Endothelial cell of umbilical vein (primary cell): ENCODE data around the gene TSFM.

Source experiments
- EZH2 ChIP-seq: IDR thresholded peaks from 2 replicates; pipeline ENCODE4 v1.6.1; 2012; ENCODE audit warnings: borderline replicate concordance, low read depth, mild to moderate bottlenecking, moderate library complexity, low read length, inconsistent platforms; ENCODE audit not compliant: severe bottlenecking
- FOS ChIP-seq: IDR thresholded peaks from 2 replicates; pipeline ENCODE4 v1.6.1; 2011; ENCODE audit warnings: mild to moderate bottlenecking, low read length, moderate library complexity, borderline replicate concordance; ENCODE audit not compliant: insufficient read depth
- MYC ChIP-seq: IDR thresholded peaks from one replicate; pipeline ENCODE4 v1.6.1; 2011; ENCODE audit warnings: mild to moderate bottlenecking, low read depth, low read length
- POLR2A ChIP-seq: IDR thresholded peaks from 2 replicates; pipeline ENCODE4 v1.6.1; 2012; ENCODE audit warnings: low read depth, mild to moderate bottlenecking, control low read depth, low read length
- POLR2AphosphoS5 ChIP-seq: IDR thresholded peaks from 2 replicates; pipeline ENCODE4 v1.6.1; 2012; ENCODE audit warnings: low read depth, mild to moderate bottlenecking, control low read depth, low read length, moderate library complexity; ENCODE audit not compliant: insufficient read depth
- TF ChIP-seq, protein P1 (sequence below), 2 donors: IDR thresholded peaks; 1 replicate in 1 of 2; 2 replicates in 1 of 2; pipeline ENCODE4 v1.5.1; 2011; ENCODE audit warnings: low read length in 2 of 2, mild to moderate bottlenecking in 2 of 2, moderate library complexity in 2 of 2, control low read depth in 1 of 2, inconsistent platforms in 1 of 2, low read depth in 1 of 2; ENCODE audit not compliant: insufficient read depth in 1 of 2; ENCODE audit errors: extremely low read depth in 1 of 2
- TF ChIP-seq, protein P2 (sequence below): IDR thresholded peaks from 2 replicates; pipeline ENCODE4 v1.6.1; 2011; ENCODE audit not compliant: insufficient read depth, insufficient read length

DNA sequence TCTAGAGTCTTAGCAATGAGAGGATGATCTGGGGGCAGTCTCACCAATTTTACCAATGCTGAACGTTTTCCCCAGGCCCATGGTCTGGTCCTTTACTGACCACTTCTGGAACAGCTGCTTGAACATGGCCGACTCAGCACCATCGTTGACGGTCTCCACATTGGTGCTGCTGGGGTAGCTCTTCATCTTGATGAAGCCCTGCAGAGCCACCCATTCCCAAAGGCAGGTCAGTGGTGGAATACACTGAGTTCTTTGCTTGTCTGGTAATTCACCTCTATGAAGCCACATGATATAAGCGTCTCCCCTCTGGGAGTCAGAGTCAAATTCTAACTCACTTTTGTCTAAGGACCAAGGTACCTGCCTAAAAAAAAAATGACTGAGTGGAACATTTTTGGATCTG, 25.8 kb downstream of the TSFM start:
- TF ChIP-seq, protein P1, sequence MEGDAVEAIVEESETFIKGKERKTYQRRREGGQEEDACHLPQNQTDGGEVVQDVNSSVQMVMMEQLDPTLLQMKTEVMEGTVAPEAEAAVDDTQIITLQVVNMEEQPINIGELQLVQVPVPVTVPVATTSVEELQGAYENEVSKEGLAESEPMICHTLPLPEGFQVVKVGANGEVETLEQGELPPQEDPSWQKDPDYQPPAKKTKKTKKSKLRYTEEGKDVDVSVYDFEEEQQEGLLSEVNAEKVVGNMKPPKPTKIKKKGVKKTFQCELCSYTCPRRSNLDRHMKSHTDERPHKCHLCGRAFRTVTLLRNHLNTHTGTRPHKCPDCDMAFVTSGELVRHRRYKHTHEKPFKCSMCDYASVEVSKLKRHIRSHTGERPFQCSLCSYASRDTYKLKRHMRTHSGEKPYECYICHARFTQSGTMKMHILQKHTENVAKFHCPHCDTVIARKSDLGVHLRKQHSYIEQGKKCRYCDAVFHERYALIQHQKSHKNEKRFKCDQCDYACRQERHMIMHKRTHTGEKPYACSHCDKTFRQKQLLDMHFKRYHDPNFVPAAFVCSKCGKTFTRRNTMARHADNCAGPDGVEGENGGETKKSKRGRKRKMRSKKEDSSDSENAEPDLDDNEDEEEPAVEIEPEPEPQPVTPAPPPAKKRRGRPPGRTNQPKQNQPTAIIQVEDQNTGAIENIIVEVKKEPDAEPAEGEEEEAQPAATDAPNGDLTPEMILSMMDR (IDR thresholded peaks at IDR 0.05; ENCODE audit: extremely low read depth in 1 of 2, insufficient read depth in 1 of 2, low read depth in 1 of 2, low read length in 2 of 2) = no peak
- TF ChIP-seq EZH2 (no peak), POLR2A (no peak), FOS (no peak), POLR2AphosphoS5 (no peak), MYC (no peak)
- TF ChIP-seq, protein P2, sequence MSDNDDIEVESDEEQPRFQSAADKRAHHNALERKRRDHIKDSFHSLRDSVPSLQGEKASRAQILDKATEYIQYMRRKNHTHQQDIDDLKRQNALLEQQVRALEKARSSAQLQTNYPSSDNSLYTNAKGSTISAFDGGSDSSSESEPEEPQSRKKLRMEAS = no peak
